ENCODE results near the gene SLC22A2. TPM values are rescaled to one million over a fixed set of nuclear protein-coding genes. Genes with fewer than 3 reads are reported as not detected.

Gene SLC22A2
- polyA plus RNA-seq, 2 donors: 0.18 TPM; not detected in 1

DNA sequence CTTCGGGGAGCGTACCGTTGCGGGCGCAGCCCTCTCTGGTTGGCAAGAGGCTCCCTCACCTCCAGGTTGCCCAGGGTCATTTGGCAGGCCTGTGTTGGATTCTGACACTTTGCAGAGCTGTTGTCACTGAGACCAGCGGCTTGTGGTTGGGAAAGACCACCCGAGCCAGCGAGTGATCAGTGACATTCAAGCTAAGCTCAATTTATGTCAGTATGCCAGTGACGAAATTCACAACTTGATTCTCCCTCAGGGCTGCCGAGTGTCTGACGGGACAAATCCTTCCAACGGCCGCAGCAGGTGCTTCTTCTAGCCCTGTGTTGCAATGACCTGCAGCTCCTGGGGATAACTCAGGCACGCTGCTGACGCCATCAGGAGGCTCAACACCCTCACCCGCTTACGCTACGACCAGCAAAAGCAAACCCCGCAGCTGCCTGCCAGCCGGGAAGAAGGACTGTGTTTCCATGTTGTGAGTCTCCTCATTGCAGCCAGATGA lies 16.9 kb upstream of the SLC22A2 start:
- H3K4me3 ChIP-seq (ENCODE audit: low read depth in 1 of 2, low read length in 2 of 2): no peak overlapping the region
- H3K4me1 ChIP-seq (ENCODE audit: control insufficient read depth in 2 of 2, insufficient read depth in 2 of 2, low read length in 1 of 2): no peaks in the 10 kb centered on the region
- WGBS, 2 donors: 77 to 83% methylated on average over 20 of the region's 20 CpGs
- H3K9me3 ChIP-seq (ENCODE audit: control insufficient read depth in 2 of 2, insufficient read depth in 1 of 2, low read depth in 1 of 2, low read length in 1 of 2): no peaks in the 10 kb centered on the region
- H3K36me3 ChIP-seq (ENCODE audit: control insufficient read depth in 2 of 2, insufficient read depth in 2 of 2, low read length in 1 of 2): no peaks in the 10 kb centered on the region
- H3K27me3 ChIP-seq (ENCODE audit: control insufficient read depth in 1 of 2, insufficient read depth in 2 of 2, low read length in 2 of 2): no peaks in the 10 kb centered on the region
- no peak overlapping the region for H3K27ac ChIP-seq (ENCODE audit: low read depth in 2 of 2, low read length in 1 of 2)

DNA sequence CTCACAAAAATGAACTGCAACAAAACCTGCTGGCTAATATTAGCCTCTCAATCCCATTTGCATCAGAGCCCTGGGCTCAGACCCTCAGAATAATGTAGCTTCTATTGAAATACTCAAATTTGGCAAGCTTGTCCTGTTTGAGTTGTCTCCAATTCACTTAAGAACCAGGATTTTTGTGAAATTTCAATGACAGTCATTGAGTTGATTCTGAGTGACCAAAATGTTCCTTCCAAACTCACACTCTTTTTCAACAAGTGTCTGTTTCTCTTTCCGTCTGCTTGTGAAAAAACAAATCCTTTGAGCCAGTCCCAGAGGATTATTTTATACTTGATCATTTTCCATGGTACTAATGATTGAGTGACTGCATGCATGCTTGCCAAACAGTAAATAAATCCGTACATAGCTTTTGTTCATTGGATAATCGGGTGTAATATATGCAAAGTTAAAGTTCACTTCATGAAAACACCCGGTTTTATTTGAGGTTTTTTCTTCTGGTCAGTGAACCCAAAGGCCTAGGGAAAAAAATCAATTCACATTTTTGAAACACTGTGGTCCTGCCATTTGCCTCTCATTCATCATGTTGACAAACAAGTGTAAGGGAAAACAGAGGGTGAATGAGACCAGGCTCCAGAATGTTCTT lies 16.4 kb upstream of the SLC22A2 start:
- no peaks in the 10 kb centered on the region for H3K27me3 ChIP-seq (ENCODE audit: control insufficient read depth in 1 of 2, insufficient read depth in 2 of 2, low read length in 2 of 2)
- no peak overlapping the region for H3K27ac ChIP-seq (ENCODE audit: low read depth in 2 of 2, low read length in 1 of 2)
- WGBS, 2 donors: 28 to 49% methylated on average over 4 of the region's 4 CpGs
- H3K36me3 ChIP-seq (ENCODE audit: control insufficient read depth in 2 of 2, insufficient read depth in 2 of 2, low read length in 1 of 2): no peaks in the 10 kb centered on the region
- H3K9me3 ChIP-seq (ENCODE audit: control insufficient read depth in 2 of 2, insufficient read depth in 1 of 2, low read depth in 1 of 2, low read length in 1 of 2): no peaks in the 10 kb centered on the region
- H3K4me3 ChIP-seq (ENCODE audit: low read depth in 1 of 2, low read length in 2 of 2): no peak overlapping the region
- no peaks in the 10 kb centered on the region for H3K4me1 ChIP-seq (ENCODE audit: control insufficient read depth in 2 of 2, insufficient read depth in 2 of 2, low read length in 1 of 2)

DNA sequence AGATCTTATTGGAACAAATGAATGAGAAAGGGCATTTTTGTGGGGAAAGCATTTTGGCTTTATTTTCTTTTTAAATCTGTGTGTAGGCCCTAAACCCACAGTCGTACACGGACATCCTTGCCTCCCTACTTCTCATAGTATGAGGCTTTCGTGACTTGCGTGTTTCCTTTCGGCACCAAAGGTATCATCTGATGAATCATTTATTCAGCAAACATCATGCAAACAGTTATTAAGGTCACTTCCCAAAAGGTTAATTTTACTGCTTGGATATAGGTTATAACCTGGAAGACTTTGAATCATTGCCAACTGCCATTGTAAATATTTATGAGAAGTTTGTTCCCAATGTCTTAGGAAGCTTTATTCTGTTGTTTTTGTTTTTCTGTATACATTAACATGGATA lies 15.1 kb upstream of the SLC22A2 start:
- WGBS, 2 donors: 73 to 84% methylated on average over 5 of the region's 5 CpGs
- H3K4me3 ChIP-seq (ENCODE audit: low read depth in 1 of 2, low read length in 2 of 2): no peak overlapping the region
- no peaks in the 10 kb centered on the region for H3K36me3 ChIP-seq (ENCODE audit: control insufficient read depth in 2 of 2, insufficient read depth in 2 of 2, low read length in 1 of 2)
- no peaks in the 10 kb centered on the region for H3K4me1 ChIP-seq (ENCODE audit: control insufficient read depth in 2 of 2, insufficient read depth in 2 of 2, low read length in 1 of 2)
- no peaks in the 10 kb centered on the region for H3K9me3 ChIP-seq (ENCODE audit: control insufficient read depth in 2 of 2, insufficient read depth in 1 of 2, low read depth in 1 of 2, low read length in 1 of 2)
- H3K27me3 ChIP-seq (ENCODE audit: control insufficient read depth in 1 of 2, insufficient read depth in 2 of 2, low read length in 2 of 2): no peaks in the 10 kb centered on the region
- no peak overlapping the region for H3K27ac ChIP-seq (ENCODE audit: low read depth in 2 of 2, low read length in 1 of 2)

DNA sequence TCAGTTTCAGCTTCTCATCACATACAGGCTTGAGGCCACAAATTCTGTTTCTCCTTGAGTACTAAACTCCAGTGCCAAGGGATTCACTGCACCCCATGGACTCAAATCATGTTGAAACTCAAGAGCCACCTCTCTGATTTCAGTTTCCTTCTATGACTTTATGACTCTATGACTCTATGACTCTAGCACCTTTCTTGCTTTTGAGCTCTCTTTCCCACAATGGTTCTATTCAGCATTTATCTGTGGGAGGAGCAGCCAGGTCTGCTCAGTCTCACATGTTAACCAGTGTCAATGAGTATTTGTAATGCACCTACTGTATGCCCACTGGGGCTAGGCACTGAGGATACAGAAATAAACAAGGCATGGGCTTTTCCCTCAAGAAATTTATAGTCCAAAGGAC lies 14.6 kb upstream of the SLC22A2 start:
- Histone ChIP-seq H3K4me1 (ENCODE audit: control insufficient read depth in 2 of 2, insufficient read depth in 2 of 2, low read length in 1 of 2) (no peaks in the 10 kb centered on the region), H3K4me3 (ENCODE audit: low read depth in 1 of 2, low read length in 2 of 2) (no peak overlapping the region), H3K9me3 (ENCODE audit: control insufficient read depth in 2 of 2, insufficient read depth in 1 of 2, low read depth in 1 of 2, low read length in 1 of 2) (no peaks in the 10 kb centered on the region), H3K27ac (ENCODE audit: low read depth in 2 of 2, low read length in 1 of 2) (no peak overlapping the region), H3K27me3 (ENCODE audit: control insufficient read depth in 1 of 2, insufficient read depth in 2 of 2, low read length in 2 of 2) (no peaks in the 10 kb centered on the region), H3K36me3 (ENCODE audit: control insufficient read depth in 2 of 2, insufficient read depth in 2 of 2, low read length in 1 of 2) (no peaks in the 10 kb centered on the region)

DNA sequence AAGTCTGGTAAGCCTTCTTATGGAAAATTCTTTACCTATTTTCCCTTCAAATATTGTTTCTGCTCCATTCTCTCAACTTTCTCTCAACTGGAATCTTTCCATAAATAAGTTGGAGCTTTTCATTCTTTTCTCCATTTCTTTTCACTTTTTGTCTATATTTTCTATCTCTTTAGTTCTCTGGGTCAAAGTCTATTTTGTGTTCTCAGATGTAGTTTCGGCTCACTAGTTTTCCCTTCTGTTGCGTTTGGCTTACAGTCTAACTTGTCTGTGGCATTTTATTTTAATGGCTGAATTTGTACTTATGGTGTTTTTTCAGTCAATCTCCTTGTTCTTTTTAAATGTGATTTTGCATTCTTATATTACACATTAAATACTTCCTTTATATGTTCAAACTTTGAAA lies 14.1 kb upstream of the SLC22A2 start:
- Histone ChIP-seq H3K36me3 (ENCODE audit: control insufficient read depth in 2 of 2, insufficient read depth in 2 of 2, low read length in 1 of 2) (no peaks in the 10 kb centered on the region), H3K27me3 (ENCODE audit: control insufficient read depth in 1 of 2, insufficient read depth in 2 of 2, low read length in 2 of 2) (no peaks in the 10 kb centered on the region), H3K4me3 (ENCODE audit: low read depth in 1 of 2, low read length in 2 of 2) (no peak overlapping the region), H3K9me3 (ENCODE audit: control insufficient read depth in 2 of 2, insufficient read depth in 1 of 2, low read depth in 1 of 2, low read length in 1 of 2) (no peaks in the 10 kb centered on the region), H3K27ac (ENCODE audit: low read depth in 2 of 2, low read length in 1 of 2) (no peak overlapping the region), H3K4me1 (ENCODE audit: control insufficient read depth in 2 of 2, insufficient read depth in 2 of 2, low read length in 1 of 2) (no peaks in the 10 kb centered on the region)
- WGBS, 2 donors: 93 to 99% methylated on average over 2 of the region's 2 CpGs

DNA sequence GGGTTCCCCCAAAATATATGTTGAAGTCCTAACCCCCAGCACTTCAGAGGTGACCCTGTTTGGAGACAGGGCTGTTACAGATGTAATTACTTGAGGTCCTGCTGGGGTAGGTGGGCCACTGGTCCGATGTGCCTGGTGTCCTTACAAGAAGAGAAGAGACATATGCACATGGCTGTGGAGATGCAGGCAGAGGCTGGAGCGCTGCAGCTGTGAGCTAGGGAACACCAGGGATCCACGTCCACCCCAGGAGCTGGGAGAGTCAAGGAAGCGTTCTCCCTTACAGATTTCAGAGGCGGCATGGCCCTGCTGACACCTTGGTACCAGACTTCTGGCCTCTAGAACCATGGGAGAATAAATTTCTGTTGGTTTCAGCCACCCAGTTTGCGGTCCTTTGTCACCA lies 11.7 kb upstream of the SLC22A2 start:
- Histone ChIP-seq H3K27me3 (ENCODE audit: control insufficient read depth in 1 of 2, insufficient read depth in 2 of 2, low read length in 2 of 2) (no peaks in the 10 kb centered on the region), H3K27ac (ENCODE audit: low read depth in 2 of 2, low read length in 1 of 2) (no peak overlapping the region), H3K36me3 (ENCODE audit: control insufficient read depth in 2 of 2, insufficient read depth in 2 of 2, low read length in 1 of 2) (no peaks in the 10 kb centered on the region), H3K9me3 (ENCODE audit: control insufficient read depth in 2 of 2, insufficient read depth in 1 of 2, low read depth in 1 of 2, low read length in 1 of 2) (no peaks in the 10 kb centered on the region), H3K4me1 (ENCODE audit: control insufficient read depth in 2 of 2, insufficient read depth in 2 of 2, low read length in 1 of 2) (no peaks in the 10 kb centered on the region), H3K4me3 (ENCODE audit: low read depth in 1 of 2, low read length in 2 of 2) (no peak overlapping the region)
- 83 to 86% methylated on average over 6 of the region's 6 CpGs for WGBS, 2 donors

DNA sequence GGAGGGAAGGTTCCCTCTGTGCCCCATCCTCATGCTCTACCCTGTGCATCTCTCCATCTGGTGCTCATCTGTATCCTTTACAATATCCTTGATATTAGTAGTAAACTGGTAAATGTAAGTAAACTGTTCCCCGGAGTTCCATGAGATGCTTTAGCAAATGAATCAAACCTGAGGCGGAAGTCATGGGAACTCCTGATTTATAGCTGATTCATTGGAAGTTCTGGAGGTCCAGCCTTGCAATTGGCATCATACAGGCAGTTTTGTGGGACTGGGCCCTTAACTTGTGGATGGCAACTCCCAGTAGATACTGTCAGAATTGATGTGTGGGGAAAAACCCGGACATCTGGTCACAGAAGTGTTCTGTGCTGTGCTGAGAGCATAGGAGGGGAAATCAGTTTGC lies 11.2 kb upstream of the SLC22A2 start:
- Histone ChIP-seq H3K4me1 (ENCODE audit: control insufficient read depth in 2 of 2, insufficient read depth in 2 of 2, low read length in 1 of 2) (no peaks in the 10 kb centered on the region), H3K27ac (ENCODE audit: low read depth in 2 of 2, low read length in 1 of 2) (no peak overlapping the region), H3K9me3 (ENCODE audit: control insufficient read depth in 2 of 2, insufficient read depth in 1 of 2, low read depth in 1 of 2, low read length in 1 of 2) (no peaks in the 10 kb centered on the region), H3K36me3 (ENCODE audit: control insufficient read depth in 2 of 2, insufficient read depth in 2 of 2, low read length in 1 of 2) (no peaks in the 10 kb centered on the region), H3K4me3 (ENCODE audit: low read depth in 1 of 2, low read length in 2 of 2) (no peak overlapping the region), H3K27me3 (ENCODE audit: control insufficient read depth in 1 of 2, insufficient read depth in 2 of 2, low read length in 2 of 2) (no peaks in the 10 kb centered on the region)
- WGBS, 2 donors: 86 to 93% methylated on average over 3 of the region's 3 CpGs

DNA sequence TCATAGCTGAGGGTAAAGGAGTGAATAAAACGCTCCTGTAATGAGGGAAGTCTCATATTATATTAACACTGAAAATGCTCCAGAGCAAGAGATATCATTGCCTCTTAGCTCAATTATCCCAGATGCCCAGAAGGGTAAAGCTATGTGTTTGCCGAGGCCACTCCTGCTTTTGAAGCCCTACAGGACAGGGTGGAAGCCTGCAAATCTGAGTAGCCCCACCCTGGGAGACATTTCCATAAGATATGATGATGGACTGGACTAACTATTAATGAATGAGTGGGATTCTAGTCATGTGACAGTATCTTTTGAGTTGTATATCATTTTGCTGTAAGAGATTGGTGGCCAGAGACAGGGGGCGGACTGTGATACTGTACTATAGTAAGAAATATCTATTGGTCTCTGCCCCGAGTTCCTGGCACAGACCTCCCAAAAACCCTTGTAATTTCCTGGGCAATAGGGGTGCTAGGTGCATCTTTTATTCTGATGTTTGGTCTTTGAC lies 10.5 kb upstream of the SLC22A2 start:
- Histone ChIP-seq H3K4me3 (ENCODE audit: low read depth in 1 of 2, low read length in 2 of 2) (no peak overlapping the region), H3K9me3 (ENCODE audit: control insufficient read depth in 2 of 2, insufficient read depth in 1 of 2, low read depth in 1 of 2, low read length in 1 of 2) (no peaks in the 10 kb centered on the region), H3K4me1 (ENCODE audit: control insufficient read depth in 2 of 2, insufficient read depth in 2 of 2, low read length in 1 of 2) (no peaks in the 10 kb centered on the region), H3K36me3 (ENCODE audit: control insufficient read depth in 2 of 2, insufficient read depth in 2 of 2, low read length in 1 of 2) (no peaks in the 10 kb centered on the region), H3K27me3 (ENCODE audit: control insufficient read depth in 1 of 2, insufficient read depth in 2 of 2, low read length in 2 of 2) (no peaks in the 10 kb centered on the region), H3K27ac (ENCODE audit: low read depth in 2 of 2, low read length in 1 of 2) (no peak overlapping the region)
- 80% methylated on average over 4 of the region's 4 CpGs for WGBS, 2 donors

DNA sequence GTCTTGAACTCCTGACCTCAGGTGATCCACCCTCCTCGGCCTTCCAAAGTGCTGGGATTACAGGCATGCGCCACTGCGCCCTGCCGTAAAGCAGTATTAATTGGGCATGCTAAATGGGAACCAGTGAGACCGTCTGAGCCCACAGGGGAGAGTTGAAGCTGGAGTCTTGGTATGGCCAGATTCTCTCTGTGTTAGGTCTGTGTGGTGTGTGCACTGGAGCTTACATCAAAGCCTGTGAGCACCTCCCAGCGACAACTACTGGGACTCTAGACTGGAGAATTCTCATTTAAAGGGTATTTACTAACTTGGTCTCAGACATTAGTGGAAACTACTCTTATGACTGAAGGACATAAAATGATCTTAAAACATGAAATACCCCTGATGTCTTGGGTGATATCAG lies 8.5 kb upstream of the SLC22A2 start:
- H3K36me3 ChIP-seq (ENCODE audit: control insufficient read depth in 2 of 2, insufficient read depth in 2 of 2, low read length in 1 of 2): no peaks in the 10 kb centered on the region
- no peak overlapping the region for H3K27ac ChIP-seq (ENCODE audit: low read depth in 2 of 2, low read length in 1 of 2)
- H3K9me3 ChIP-seq (ENCODE audit: control insufficient read depth in 2 of 2, insufficient read depth in 1 of 2, low read depth in 1 of 2, low read length in 1 of 2): no peaks in the 10 kb centered on the region
- WGBS, 2 donors: 89 to 93% methylated on average over 6 of the region's 6 CpGs
- no peaks in the 10 kb centered on the region for H3K4me1 ChIP-seq (ENCODE audit: control insufficient read depth in 2 of 2, insufficient read depth in 2 of 2, low read length in 1 of 2)
- no peak overlapping the region for H3K4me3 ChIP-seq (ENCODE audit: low read depth in 1 of 2, low read length in 2 of 2)
- no peaks in the 10 kb centered on the region for H3K27me3 ChIP-seq (ENCODE audit: control insufficient read depth in 1 of 2, insufficient read depth in 2 of 2, low read length in 2 of 2)

DNA sequence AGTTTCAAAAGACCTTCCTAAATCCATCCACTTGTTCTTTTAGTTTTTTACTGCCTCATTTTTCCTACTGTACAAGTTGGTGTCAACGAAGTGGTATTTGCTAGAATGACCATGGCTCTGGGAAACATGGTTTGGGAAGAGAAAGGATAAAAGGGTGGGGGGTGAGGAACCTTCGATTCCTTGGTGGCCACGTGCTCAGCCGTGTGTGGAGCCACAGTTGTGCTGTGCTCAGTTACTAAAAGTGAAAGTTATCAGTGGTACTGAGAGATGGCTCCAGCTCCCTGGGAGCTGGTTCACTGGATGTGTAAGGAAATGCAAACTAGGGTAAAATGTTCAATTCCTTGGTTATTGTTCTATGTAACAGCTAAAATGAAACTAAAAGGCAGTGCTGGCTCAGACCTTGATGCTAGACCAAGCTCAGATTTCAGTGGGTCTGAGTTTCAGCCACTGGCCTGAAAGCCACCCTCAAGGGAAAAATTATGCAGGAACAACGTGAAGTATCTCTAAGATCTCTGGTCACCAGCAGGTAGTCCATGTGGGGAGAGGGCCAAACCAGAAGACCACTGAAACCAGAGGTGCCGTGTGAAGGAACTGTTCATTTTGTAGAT lies 7.4 kb upstream of the SLC22A2 start:
- no peaks in the 10 kb centered on the region for H3K9me3 ChIP-seq (ENCODE audit: control insufficient read depth in 2 of 2, insufficient read depth in 1 of 2, low read depth in 1 of 2, low read length in 1 of 2)
- no peak overlapping the region for H3K27ac ChIP-seq (ENCODE audit: low read depth in 2 of 2, low read length in 1 of 2)
- WGBS, 2 donors: 77 to 78% methylated on average over 6 of the region's 6 CpGs
- no peaks in the 10 kb centered on the region for H3K4me1 ChIP-seq (ENCODE audit: control insufficient read depth in 2 of 2, insufficient read depth in 2 of 2, low read length in 1 of 2)
- no peaks in the 10 kb centered on the region for H3K27me3 ChIP-seq (ENCODE audit: control insufficient read depth in 1 of 2, insufficient read depth in 2 of 2, low read length in 2 of 2)
- H3K36me3 ChIP-seq (ENCODE audit: control insufficient read depth in 2 of 2, insufficient read depth in 2 of 2, low read length in 1 of 2): no peaks in the 10 kb centered on the region
- no peak overlapping the region for H3K4me3 ChIP-seq (ENCODE audit: low read depth in 1 of 2, low read length in 2 of 2)

Measured in esophagus (tissue), 2 donors.